A549 (cell line): ENCODE measurements around the gene TPP2.

Experiments used
- FOSL2 ChIP-seq, 2 experiments: fragments of 450-650 bp in 1 of 2; fragments of >200 bp in 1 of 2; sonication (Bioruptor Twin) in 1 of 2; formaldehyde crosslinking; IDR thresholded peaks; 2 replicates each; pipeline versions ENCODE4 v1.5.0 to v1.6.1; 2016 to 2020; ENCODE audit warnings: mild to moderate bottlenecking in 1 of 2, moderate library complexity in 1 of 2
- JUNB ChIP-seq: fragments of >200 bp; sonication (Bioruptor Twin); formaldehyde crosslinking; IDR thresholded peaks from 2 replicates; pipeline ENCODE4 v1.6.1; 2016
- PHF8 ChIP-seq: fragments of 200-600 bp; sonication (generic); IDR thresholded peaks from 2 replicates; pipeline ENCODE4 v1.6.1; 2016; ENCODE audit warnings: low read depth, mild to moderate bottlenecking, antibody characterized with exemption, moderate library complexity, borderline replicate concordance
- SMC3 ChIP-seq: fragments of >200 bp; sonication (Bioruptor Twin); formaldehyde crosslinking; IDR thresholded peaks from 3 replicates; pipeline ENCODE4 v1.6.1; 2018; ENCODE audit warnings: inconsistent platforms
- ZFP36 ChIP-seq: fragments of 450-650 bp; IDR thresholded peaks from 2 replicates; pipeline ENCODE4 v1.6.1; 2014; ENCODE audit warnings: borderline replicate concordance; ENCODE audit not compliant: partially characterized antibody
- TF ChIP-seq, protein P1 (sequence below): fragments of >200 bp; sonication (Bioruptor Twin); formaldehyde crosslinking; IDR thresholded peaks from 3 replicates; pipeline ENCODE4 v1.5.1; 2016

- TF ChIP-seq PHF8 (no peak), ZFP36 (no peak), FOSL2 (IDR thresholded peaks at IDR 0.05) (no peak), FOSL2 (CRISPR knock-in tag; IDR thresholded peaks at IDR 0.05) (no peak), JUNB (no peak), SMC3 (no peak)
- TF ChIP-seq, protein P1, sequence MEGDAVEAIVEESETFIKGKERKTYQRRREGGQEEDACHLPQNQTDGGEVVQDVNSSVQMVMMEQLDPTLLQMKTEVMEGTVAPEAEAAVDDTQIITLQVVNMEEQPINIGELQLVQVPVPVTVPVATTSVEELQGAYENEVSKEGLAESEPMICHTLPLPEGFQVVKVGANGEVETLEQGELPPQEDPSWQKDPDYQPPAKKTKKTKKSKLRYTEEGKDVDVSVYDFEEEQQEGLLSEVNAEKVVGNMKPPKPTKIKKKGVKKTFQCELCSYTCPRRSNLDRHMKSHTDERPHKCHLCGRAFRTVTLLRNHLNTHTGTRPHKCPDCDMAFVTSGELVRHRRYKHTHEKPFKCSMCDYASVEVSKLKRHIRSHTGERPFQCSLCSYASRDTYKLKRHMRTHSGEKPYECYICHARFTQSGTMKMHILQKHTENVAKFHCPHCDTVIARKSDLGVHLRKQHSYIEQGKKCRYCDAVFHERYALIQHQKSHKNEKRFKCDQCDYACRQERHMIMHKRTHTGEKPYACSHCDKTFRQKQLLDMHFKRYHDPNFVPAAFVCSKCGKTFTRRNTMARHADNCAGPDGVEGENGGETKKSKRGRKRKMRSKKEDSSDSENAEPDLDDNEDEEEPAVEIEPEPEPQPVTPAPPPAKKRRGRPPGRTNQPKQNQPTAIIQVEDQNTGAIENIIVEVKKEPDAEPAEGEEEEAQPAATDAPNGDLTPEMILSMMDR, result no peak
These were observed 55.1 kb downstream of the TPP2 start for GRCh38 chr13:102651892-102652291.
